HEK293 (cell line): ENCODE data around the gene CLINT1.

Source experiments
- CTCF ChIP-seq: fragments of 450-650 bp; formaldehyde crosslinking; IDR thresholded peaks from 2 replicates; pipeline ENCODE4 v1.5.1; 2016; ENCODE audit warnings: missing biosample characterization, missing genetic modification characterization
- ELK4 ChIP-seq: IDR thresholded peaks from 2 replicates; pipeline ENCODE4 v1.6.1; 2011; ENCODE audit warnings: mild to moderate bottlenecking, low read depth, low read length, borderline replicate concordance
- REST ChIP-seq: fragments of 450-650 bp; formaldehyde crosslinking; IDR thresholded peaks from 2 replicates; pipeline ENCODE4 v1.5.1; 2016; ENCODE audit warnings: missing biosample characterization, missing genetic modification characterization
- YY1 ChIP-seq: fragments of 450-650 bp; formaldehyde crosslinking; IDR thresholded peaks from 2 replicates; pipeline ENCODE4 v1.5.1; 2018; ENCODE audit warnings: missing biosample characterization, missing genetic modification characterization

DNA sequence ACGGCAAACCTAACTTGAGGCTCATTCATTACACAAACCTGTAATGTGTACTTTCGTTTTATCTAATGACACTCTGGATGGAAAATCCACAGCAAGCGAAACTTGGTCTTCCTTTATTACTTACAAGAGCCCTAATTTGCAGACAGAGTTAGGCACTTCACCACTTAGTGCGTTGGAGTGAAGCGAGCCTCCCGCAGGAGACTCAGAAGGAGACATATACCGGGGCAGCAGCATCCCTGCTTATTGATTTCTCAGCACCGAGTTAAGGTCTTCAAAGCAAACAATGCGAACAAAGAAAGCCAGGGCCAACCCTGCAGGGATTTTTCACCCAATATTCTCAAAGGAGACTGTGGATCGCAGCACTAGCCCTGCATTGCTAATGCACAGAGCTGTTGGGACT, 86.8 kb downstream of the CLINT1 start:
- TF ChIP-seq CTCF (no peak), REST (tag by site-specific recombination) (no peak), YY1 (no peak), ELK4 (no peak)
